ENCODE data around the gene TMEM163. TPM values are rescaled to one million over a fixed set of nuclear protein-coding genes. Genes with fewer than 3 reads are reported as not detected.

The TMEM163 gene
- total RNA-seq, 1 donor from 2014 or later, result 0.95 TPM

DNA sequence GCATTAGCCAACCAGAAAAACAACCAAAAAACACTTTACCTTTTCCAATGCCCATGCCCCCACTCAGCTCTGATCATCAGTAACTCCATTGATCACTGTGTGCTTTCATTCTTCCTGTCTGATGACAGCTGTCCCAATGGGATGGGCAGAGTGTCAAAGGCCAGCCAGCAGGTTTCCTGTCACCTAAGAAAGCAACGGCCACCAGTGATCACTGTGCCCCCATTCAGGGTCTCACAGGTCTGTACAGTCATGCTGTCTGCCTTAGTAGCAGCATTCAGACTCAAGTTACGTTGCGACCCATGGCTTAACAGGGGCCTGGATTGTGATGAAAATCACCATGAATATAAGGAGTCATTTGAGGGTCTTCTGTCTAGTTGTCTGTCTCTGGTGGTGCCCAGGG, 280.4 kb downstream of the TMEM163 start:
- Mint-ChIP-seq H3K27ac (no peak overlapping the region), H3K4me1 (no peaks in the 10 kb centered on the region), H3K9me3 (no peaks in the 10 kb centered on the region)

DNA sequence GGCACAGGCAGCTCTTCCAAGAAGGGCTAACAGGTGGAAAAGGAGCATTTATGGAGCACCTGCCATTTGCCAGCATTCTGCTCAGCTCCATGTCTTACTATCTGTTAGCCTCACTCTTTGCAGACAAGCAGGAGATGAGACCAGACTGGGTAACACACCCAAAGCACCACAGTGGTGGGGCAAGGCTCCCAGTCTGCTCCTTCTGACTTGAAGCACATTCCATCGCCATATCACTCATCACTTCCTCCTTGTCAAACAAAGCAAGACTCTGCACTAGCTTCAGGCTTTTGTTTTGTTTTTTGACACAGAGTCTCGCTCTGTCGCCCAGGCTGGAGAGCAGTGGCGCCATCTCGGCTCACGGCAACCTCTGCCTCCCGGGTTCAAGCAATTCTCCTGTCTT, 282.1 kb downstream of the TMEM163 start:
- no peak overlapping the region for H3K27ac ChIP-seq
- no peak for TF ChIP-seq CTCF (IDR thresholded peaks at IDR 0.05)
- TF ChIP-seq EZH2phosphoT487 (IDR thresholded peaks at IDR 0.05), result no peak
- no peak for TF ChIP-seq EZH2 (IDR thresholded peaks at IDR 0.05)
- Mint-ChIP-seq H3K4me3 (no peak overlapping the region), H3K27ac (no peak overlapping the region), H3K36me3 (peaks cover 32% of the 10 kb centered on the region), H3K9me3 (no peaks in the 10 kb centered on the region), H3K27me3 (ENCODE audit: insufficient read depth, low read depth) (peaks cover 2% of the 10 kb centered on the region), H3K4me1 (peaks cover 7% of the 10 kb centered on the region)
- H3K36me3 ChIP-seq, result no peaks in the 10 kb centered on the region
- no peak overlapping the region for H2AFZ ChIP-seq (replicated peaks)
- H3K4me3 ChIP-seq, result no peak overlapping the region
- no peak overlapping the region for H3K9ac ChIP-seq
- H3K27me3 ChIP-seq, result peaks cover 15% of the 10 kb centered on the region
- DNase-seq (ENCODE audit: low spot score), result no peak
- peaks cover 7% of the 10 kb centered on the region for H3K4me1 ChIP-seq
- H3K9me3 ChIP-seq (ENCODE audit: low read depth), result no peaks in the 10 kb centered on the region
- no peaks in the 10 kb centered on the region for H4K20me1 ChIP-seq (ENCODE audit: low read depth)
- H3K79me2 ChIP-seq (ENCODE audit: low read depth), result no peaks in the 10 kb centered on the region
- H3F3A ChIP-seq (ENCODE audit: low read depth), result no peaks in the 10 kb centered on the region
- H3K4me2 ChIP-seq, result no peak overlapping the region

More for the DNA sequence above, 280.4 kb downstream of the TMEM163 start:
- Histone ChIP-seq H3K36me3 (no peaks in the 10 kb centered on the region), H2AFZ (replicated peaks) (no peak overlapping the region), H3K4me2 (no peak overlapping the region), H3K9ac (no peak overlapping the region), H3F3A (ENCODE audit: low read depth) (no peaks in the 10 kb centered on the region), H4K20me1 (ENCODE audit: low read depth) (no peaks in the 10 kb centered on the region), H3K9me3 (ENCODE audit: low read depth) (no peaks in the 10 kb centered on the region), H3K27ac (no peak overlapping the region), H3K4me1 (no peaks in the 10 kb centered on the region), H3K79me2 (ENCODE audit: low read depth) (no peaks in the 10 kb centered on the region), H3K4me3 (no peak overlapping the region), H3K27me3 (peaks cover under 1% of the 10 kb centered on the region)
- no peak overlapping the region for H3K4me3 Mint-ChIP-seq
- no peak for DNase-seq (ENCODE audit: low spot score)
- H3K36me3 Mint-ChIP-seq, result peaks cover 34% of the 10 kb centered on the region
- TF ChIP-seq EZH2phosphoT487 (IDR thresholded peaks at IDR 0.05) (no peak), EZH2 (IDR thresholded peaks at IDR 0.05) (no peak), CTCF (IDR thresholded peaks at IDR 0.05) (no peak)
- peaks cover 2% of the 10 kb centered on the region for H3K27me3 Mint-ChIP-seq (ENCODE audit: insufficient read depth, low read depth)

- no peaks in the 10 kb centered on the region for H3K9me3 Mint-ChIP-seq
- Histone ChIP-seq H4K20me1 (ENCODE audit: low read depth) (no peaks in the 10 kb centered on the region), H3K27ac (no peak overlapping the region), H3K4me1 (peaks cover 15% of the 10 kb centered on the region), H3K36me3 (no peaks in the 10 kb centered on the region), H3K79me2 (ENCODE audit: low read depth) (no peaks in the 10 kb centered on the region), H3K4me3 (no peak overlapping the region), H2AFZ (replicated peaks) (no peak overlapping the region), H3K9me3 (ENCODE audit: low read depth) (no peaks in the 10 kb centered on the region), H3F3A (ENCODE audit: low read depth) (peaks cover 6% of the 10 kb centered on the region), H3K9ac (no peak overlapping the region), H3K4me2 (no peak overlapping the region), H3K27me3 (peaks cover 19% of the 10 kb centered on the region)
- H3K4me1 Mint-ChIP-seq, result peaks cover 15% of the 10 kb centered on the region
- H3K27ac Mint-ChIP-seq, result no peak overlapping the region
- DNase-seq (ENCODE audit: low spot score), result no peak
- H3K27me3 Mint-ChIP-seq (ENCODE audit: insufficient read depth, low read depth), result peaks cover 2% of the 10 kb centered on the region
- H3K4me3 Mint-ChIP-seq, result no peak overlapping the region
- peaks cover 34% of the 10 kb centered on the region for H3K36me3 Mint-ChIP-seq
- TF ChIP-seq EZH2 (IDR thresholded peaks at IDR 0.05) (no peak), EZH2phosphoT487 (IDR thresholded peaks at IDR 0.05) (no peak), CTCF (IDR thresholded peaks at IDR 0.05) (no peak)
Measured at GRCh38 chr2:134435936-134436335, 282.9 kb downstream of the TMEM163 start.

Measured in neural progenitor cell (in vitro differentiated cells).